ENCODE measurements around the gene TSEN15. TPM values are rescaled to one million over a fixed set of nuclear protein-coding genes. Genes with fewer than 3 reads are reported as not detected.
"Not testable (repeated sequence)": the region's sequence is repeated elsewhere in the genome, so short reads cannot be mapped to it uniquely, and the experiment has no call there.

TSEN15 gene
- polyA plus RNA-seq, 1 donor = 49.3 TPM

DNA sequence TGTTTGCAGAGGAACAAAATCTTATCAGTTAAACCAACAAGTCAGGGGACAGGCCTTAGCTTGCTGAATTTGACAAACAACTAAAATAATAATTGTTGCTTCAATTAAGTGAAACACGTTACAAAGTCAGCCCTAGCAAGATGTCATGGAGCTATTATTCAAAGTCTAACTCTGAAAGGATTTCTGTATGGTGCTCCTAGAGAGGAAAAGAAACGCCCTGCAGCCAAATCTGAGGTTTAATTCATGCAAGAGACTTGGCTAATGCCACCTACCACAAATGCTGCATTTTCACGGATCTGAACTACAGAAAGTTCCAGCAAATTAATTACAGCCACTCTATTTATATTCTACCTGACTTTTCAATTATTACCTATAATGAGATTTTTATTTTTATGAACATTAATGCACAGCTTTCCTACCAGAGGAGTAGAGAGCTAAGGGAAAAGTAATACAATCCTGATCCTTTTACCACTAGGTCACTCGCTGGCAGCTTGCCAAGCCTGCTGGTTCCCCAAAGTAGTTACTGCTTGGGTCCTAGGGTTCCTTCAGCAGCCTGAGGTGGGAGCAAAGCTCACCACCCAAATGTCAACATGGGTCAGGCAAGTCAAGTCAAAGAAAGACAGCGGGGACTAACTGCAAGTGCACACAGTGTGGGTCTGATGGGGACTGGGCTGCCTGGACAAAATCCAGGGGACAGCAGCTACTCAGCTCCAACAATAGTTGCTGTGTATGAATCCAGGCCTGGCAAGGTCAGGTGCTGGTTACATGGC lies 22.5 kb upstream of the TSEN15 start:
- no peak for DNase-seq

GRCh38 chr1:184030433-184031091 lies 21.0 kb upstream of the TSEN15 start:
- DNase-seq = no peak

- no peak for DNase-seq
Observed at GRCh38 chr1:184031092-184031408, 20.5 kb upstream of the TSEN15 start.

- DNase-seq = no peak
Observed at GRCh38 chr1:184031409-184032107, 20.0 kb upstream of the TSEN15 start.

- DNase-seq = no peak
Observed at GRCh38 chr1:184032306-184032929, 19.1 kb upstream of the TSEN15 start.

- no peak for DNase-seq
Observed at GRCh38 chr1:184032930-184033418, 18.6 kb upstream of the TSEN15 start.

GRCh38 chr1:184033711-184034167 lies 17.8 kb upstream of the TSEN15 start:
- no peak for DNase-seq

GRCh38 chr1:184034761-184035379 lies 16.7 kb upstream of the TSEN15 start:
- DNase-seq = no peak

DNA sequence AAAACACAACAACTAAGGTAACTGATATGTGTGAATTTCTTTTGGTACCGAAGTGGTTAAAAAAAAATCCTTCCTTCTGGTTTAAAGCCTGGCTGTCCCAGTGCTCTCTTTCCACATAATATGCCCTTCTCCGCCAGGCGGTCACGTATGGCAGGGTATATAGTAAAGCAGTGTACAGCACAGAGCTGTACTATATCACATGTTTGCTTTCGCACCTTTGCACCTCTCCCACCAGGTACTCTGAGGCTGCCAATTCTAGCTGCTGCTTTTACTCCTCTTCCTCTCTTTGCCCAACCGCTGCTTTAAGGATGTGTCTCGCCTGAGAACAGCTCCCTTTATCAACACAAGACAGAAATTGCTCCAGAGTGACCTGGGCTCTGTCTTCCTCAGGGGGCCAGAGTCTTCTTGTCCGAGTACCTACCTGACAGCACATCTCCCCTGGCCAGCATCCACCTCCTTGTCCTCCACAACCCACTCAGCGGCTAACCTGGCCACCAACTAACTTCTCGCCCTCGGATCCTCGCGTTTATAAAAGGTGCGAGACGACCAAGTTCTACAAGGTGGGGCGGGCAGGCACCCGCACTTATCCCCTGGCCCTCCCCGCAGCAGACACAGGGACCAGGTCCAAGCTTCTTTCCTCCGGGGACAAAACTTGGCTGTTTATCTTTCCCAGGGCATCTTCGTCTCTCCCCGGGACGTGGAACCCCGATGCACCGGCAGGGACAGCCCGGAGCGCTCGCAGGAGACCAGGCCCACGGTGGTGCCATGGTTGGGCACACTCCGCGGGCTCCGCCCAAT lies 15.6 kb upstream of the TSEN15 start:
- DNase-seq = peak; percentile 26

GRCh38 chr1:184036517-184036949 lies 15.0 kb upstream of the TSEN15 start:
- peak; percentile 52 for DNase-seq

DNA sequence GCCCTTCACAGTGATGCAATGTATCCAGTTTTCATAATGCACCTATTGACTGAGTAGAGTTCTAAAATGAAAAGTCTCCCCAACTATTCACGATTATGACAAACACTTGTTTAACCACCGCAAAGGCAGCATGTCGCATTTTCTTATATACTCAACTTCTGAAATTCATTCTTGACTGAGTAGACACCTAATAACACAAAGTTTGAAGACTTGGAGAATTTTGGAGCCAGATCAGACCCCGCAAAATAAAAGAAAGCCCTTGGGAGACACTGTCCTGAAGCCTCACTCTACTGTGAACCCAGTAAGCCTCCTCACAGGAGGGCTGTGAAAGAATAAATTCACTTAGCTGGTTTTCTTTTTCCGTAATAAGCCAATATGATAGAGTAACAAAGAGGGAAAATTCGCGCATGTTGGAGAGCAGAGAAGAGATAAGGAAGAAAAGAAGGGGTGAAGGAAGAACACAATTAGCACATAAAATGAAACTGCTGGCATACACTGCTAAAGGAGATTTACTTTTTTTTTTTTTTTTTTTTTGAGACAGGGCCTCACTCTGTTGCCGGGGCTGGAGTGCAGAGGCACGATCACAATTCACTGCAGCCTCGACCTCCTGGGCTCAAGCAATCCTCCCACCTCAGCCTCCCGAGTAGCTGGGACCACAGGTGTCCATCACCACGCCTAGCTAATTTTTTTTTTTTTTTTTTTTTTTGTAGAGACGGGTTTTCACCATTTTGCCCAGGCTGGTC lies 13.5 kb upstream of the TSEN15 start:
- DNase-seq = no peak

- no peak for DNase-seq
Observed at GRCh38 chr1:184039126-184039525, 12.4 kb upstream of the TSEN15 start.

GRCh38 chr1:184041731-184042130 lies 9.8 kb upstream of the TSEN15 start:
- DNase-seq = no peak

DNA sequence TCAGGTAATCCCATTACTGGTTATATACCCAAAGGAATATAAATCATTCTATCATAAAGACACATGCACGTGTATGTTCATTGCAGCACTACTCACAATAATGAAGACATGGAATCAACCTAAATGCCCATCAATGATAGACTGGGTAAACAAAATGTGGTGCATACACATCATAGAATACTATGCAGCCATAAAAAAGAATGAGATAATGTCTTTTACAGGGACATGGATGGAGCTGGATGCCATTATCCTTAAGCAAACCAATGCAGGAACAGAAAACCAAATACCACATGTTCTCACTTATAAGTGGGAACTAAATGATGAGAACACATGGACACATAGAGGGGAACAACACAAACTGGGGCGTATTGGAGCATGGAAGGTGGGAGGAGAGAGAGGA lies 8.2 kb upstream of the TSEN15 start:
- not testable (repeated sequence) for DNase-seq

GRCh38 chr1:184044603-184045376 lies 6.7 kb upstream of the TSEN15 start:
- no peak for DNase-seq

DNA sequence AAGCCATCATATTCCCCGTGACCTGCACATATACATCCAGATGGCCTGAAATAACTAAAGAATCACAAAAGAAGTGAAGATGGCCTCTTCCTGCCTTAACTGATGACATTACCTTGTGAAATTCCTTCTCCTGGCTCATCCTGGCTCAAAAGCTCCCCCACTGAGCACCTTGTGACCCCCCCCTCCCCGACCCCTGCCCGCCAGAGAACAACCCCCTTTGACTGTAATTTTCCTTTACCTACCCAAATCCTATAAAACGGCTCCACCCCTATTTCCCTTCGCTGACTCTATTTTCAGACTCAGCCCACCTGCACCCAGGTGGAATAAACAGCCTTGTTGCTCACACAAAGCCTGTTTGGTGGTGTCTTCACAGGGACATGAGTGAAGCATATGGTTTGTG lies 4.0 kb upstream of the TSEN15 start:
- not testable (repeated sequence) for DNase-seq

DNA sequence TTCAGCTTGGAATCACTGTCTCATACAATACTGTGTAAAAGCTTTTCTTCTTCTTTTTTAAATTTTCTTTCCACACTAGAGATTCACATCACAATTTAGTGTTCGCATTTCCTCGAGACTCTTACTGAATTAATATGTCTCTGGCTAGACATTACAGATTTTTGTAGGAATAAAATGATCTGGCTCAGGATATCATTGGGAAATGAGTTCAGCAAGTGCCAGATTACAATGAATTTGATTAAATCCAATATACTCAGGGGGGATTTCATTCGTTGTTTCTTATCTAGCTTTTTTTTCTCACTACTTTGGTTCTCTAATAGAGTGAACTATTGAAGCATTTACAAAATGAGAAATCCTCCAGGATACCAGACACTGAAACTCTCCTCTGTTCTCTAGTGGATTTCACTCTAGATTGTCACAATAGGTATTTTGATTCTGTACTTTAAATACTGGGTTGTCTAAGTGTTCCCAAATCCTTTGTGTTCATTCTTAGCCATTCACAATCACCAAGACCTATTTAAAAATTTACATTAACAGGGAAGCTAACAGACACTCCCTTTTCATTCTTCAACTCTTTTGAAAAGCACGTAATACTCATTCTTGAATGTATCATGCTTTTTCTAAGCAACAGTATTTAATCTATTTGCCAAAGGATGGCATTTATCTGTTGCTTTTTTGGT lies 2.8 kb upstream of the TSEN15 start:
- no peak for DNase-seq

DNA sequence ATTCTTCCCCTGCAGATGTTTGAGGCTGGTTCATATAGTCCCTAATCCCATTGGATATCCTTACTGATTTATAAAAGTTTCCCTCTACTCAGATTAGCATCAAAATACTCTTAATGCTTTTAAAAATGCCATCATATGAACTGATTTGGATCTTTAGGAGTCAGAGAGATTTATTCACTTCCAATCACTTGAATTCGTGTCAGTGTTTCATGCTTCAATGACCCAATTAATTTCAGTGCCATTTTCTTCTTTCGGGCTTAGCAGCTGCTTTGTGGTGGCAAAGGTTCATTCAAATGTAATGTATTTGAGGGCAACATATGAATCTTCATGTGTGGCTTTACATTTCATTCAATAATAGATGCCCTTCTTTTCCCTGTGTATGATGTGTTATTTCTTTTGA lies 2.2 kb upstream of the TSEN15 start:
- DNase-seq = no peak

Data from left kidney (tissue), 2 donors.